Esophagus muscularis mucosa (tissue), 3 donors: ENCODE data around the gene SEMA6A.

Experiments
- CTCF ChIP-seq, 3 experiments: fragments of 200-600 bp in 2 of 3; fragments of 450-650 bp in 1 of 3; sonication (generic) in 2 of 3; IDR thresholded peaks; one replicate each; pipeline ENCODE4 v1.5.1; 2017 to 2019; ENCODE audit warnings: antibody characterized with exemption in 3 of 3, mild to moderate bottlenecking in 2 of 3, moderate library complexity in 1 of 3
- POLR2A ChIP-seq: fragments of 450-650 bp; IDR thresholded peaks from one replicate; pipeline ENCODE4 v1.6.1; 2017; ENCODE audit warnings: antibody characterized with exemption, moderate library complexity, mild to moderate bottlenecking, low read depth
- POLR2AphosphoS5 ChIP-seq, 2 donors: sonication (generic); formaldehyde crosslinking; IDR thresholded peaks; one replicate each; pipeline ENCODE4 v1.6.1; 2017; ENCODE audit warnings: antibody characterized with exemption in 2 of 2

DNA sequence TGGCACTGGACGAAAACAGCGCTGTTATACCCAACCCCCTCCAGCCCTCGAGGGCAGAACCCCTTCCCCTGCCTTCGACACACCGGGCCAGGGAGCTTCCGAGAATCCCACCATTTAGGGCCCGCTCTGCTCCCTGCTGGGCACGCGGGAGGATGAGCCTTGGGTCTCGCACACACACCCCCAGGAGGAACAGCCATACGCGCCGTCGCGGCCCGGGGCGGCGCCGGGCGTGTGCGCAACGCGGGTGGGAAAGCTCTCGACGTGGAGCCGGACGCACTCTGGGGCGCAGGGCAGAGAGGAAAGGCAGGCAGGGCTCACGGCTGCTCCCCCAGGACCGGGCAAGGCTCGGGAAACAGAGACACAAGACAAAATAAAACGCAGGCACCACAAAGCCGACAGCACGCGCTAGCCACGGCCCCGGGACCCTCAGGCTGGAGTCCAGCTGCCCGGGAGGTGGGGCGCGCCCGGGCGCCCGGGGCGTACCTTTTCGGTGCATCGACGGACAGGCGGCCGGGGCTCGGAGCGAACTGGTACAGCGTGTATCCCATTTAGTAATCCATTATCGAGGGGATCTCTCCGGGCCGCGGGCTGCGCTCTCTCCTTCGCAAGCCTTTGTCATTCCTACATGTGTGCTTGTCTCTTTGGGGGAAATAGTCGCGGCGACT, 789 bp downstream of the SEMA6A start:
- no peak for TF ChIP-seq CTCF (IDR thresholded peaks at IDR 0.05)
- no peak for TF ChIP-seq POLR2A
- TF ChIP-seq POLR2AphosphoS5 (IDR thresholded peaks at IDR 0.05), result no peak
